ENCODE measurements around the gene KIF5B.
"Not testable (repeated sequence)": the region's sequence is repeated elsewhere in the genome, so short reads cannot be mapped to it uniquely, and the experiment has no call there.

KIF5B gene

DNA sequence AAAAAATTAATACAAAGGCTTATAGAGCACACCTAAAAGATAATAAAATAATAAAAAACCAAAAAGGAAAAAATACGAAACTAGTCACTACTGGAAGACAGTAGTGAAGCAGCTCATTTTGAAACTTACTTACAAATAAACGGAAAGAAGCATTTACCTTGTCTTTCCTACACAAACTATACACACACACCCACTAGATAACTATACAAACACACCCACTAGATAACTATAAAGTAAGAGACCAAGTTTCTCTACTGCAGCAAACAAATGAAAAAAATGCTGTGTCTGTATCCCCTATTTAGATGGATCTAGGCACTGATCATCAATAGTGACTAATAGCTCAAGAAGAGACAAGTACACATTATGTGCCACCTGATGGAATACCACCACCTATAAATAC is 49.2 kb downstream of the KIF5B start:
- DNase-seq (ENCODE audit: low read depth), result no peak

- DNase-seq (ENCODE audit: low read depth), result peak; percentile 33
These were observed 51.2 kb downstream of the KIF5B start for GRCh38 chr10:32005050-32005449.

GRCh38 chr10:32004161-32004591 is 52.0 kb downstream of the KIF5B start:
- no peak for DNase-seq (ENCODE audit: low read depth)

- no peak for DNase-seq (ENCODE audit: low read depth)
These were observed 53.7 kb downstream of the KIF5B start for GRCh38 chr10:32002531-32002930.

DNA sequence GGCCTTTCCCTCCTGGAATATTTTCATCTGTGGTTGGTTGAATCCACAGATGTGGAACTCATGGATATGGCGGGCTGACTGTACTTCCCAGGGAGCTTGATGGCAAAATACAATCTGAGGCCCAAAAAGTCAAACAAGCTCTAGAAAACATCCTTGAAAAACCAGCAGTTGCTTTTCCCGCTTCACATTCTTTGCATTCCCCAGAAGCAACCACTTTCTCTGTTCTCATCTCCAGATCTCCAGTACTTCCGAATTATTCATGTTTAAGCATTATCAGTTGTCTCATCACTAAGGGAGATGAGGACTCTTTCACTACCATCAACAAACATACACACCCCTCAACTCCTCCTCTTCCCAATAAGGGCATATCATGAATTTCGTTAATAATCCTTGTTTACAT is 55.3 kb downstream of the KIF5B start:
- DNase-seq (ENCODE audit: low read depth), result no peak

DNA sequence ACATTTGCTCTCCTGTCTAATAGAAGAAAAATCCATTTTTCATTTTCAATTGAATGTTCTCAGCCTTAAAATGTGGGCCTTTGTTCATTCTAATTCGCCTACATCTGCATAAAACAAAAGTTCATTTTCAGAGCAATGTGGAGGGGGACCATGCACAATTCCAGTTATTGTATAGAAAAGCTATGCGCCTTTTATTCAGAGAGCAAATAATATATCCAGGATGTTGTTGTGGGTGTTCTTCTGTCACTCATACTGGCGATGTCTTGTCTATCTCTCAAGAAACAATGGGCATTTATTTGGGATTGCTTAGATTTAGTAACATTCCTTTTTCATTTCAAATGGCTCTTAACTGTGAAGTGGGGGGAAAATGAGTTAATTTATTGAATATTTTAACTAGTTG is 56.4 kb downstream of the KIF5B start:
- no peak for DNase-seq (ENCODE audit: low read depth)

DNA sequence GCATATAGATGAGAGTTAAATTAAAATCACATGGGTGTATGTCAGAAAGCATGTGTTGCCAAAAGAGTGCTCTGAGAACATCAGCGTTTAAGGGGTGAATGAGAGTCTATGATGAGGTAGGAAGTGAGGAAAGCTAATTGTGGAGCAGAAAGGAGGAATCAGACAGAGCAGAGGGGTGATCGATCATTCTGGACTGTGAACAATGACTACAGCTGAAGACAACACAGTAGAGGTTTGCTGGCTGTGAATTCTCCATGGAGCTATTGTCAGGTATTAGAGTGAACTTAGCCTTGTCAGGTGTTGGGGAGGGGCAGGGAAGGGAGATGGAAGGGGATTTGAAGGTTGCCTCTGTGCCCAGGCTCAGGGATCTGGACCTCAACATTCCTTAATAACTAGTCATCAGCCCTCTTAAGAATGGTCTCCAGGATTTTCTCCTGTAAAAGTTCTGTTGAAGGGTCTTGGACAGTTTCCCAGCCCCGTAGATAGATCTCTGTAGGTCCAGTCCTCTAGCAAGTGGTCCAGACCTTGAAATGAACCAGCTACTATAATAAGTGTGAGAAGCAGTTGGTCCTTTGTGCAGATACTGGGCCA is 57.1 kb downstream of the KIF5B start:
- DNase-seq (ENCODE audit: low read depth), result no peak

DNA sequence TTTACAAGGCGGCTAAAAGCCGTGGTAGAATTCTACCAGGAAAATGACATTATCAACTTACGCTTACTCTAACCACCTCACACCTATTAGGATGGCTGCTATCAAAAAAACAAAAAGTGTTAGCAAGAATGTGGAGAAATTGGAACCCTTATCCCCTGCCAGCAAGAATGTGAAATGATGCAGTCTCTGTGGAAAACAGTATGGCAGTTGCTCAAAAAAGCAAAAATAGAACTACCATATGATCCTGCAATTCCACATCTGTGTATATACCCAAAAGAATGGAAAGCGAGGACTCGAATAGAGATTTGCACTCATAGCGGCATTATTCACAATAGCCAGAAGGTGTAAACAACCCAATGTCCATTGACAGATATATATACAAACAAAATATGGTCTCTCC is 61.3 kb downstream of the KIF5B start:
- DNase-seq (ENCODE audit: low read depth), result no peak

GRCh38 chr10:31990937-31991336 is 65.3 kb downstream of the KIF5B start:
- no peak for DNase-seq (ENCODE audit: low read depth)

DNA sequence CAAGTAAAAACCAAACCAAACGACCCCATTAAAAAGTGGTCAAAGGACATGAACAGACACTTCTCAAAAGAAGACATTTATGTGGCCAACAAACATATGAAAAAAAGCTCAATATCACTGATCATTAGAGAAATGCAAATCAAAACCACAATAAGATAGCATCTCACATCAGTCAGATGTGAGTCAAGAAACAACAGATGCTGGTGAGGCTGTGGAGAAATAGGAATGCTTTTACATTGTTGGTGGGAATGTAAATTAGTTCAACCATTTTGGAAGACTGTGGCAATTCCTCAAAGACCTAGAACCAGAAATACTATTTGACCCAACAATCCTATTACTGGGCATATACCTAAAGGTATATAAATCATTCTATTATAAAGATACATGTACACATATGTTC is 68.4 kb downstream of the KIF5B start:
- not testable (repeated sequence) for DNase-seq (ENCODE audit: low read depth)

DNA sequence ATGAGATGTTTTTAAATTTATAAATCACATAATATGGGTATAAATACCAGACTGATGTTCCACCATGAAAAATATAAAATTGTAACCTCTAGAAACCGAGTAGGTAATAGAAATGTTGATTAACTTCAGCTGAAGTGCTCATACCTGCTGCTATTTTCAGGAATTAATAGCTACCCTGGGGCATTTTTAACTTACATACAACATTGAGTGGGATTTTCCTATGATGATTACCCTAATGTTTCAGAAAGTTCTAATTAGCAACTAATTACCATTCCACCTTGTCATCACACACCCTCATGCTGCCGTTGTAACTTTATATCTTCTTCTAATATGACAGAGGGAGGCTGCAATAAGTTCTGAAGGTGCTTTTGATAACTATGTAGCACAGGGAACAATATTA is 74.1 kb downstream of the KIF5B start:
- DNase-seq (ENCODE audit: low read depth), result no peak

DNA sequence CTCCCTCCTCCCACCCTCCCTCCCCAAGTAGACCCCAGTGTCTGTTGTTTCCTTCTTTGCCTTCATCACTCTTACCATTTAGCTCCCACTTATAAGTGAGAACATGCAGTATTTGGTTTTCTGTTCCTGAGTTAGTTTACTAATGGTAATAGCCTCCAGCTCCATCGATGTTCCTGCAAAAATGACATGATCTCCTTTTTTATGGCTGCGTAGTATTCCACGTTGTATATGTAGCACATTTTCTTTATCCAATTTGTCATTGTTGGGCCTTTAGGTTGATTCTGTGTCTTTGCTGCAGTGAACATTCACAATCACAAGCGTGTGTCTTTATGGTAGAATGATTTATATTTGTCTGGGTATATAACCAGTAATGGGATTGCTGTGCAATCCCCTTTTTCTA is 75.8 kb downstream of the KIF5B start:
- no peak for DNase-seq (ENCODE audit: low read depth)

GRCh38 chr10:31979071-31979470 is 77.2 kb downstream of the KIF5B start:
- DNase-seq (ENCODE audit: low read depth), result not testable (repeated sequence)

GRCh38 chr10:31978156-31978483 is 78.1 kb downstream of the KIF5B start:
- DNase-seq (ENCODE audit: low read depth), result no peak

DNA sequence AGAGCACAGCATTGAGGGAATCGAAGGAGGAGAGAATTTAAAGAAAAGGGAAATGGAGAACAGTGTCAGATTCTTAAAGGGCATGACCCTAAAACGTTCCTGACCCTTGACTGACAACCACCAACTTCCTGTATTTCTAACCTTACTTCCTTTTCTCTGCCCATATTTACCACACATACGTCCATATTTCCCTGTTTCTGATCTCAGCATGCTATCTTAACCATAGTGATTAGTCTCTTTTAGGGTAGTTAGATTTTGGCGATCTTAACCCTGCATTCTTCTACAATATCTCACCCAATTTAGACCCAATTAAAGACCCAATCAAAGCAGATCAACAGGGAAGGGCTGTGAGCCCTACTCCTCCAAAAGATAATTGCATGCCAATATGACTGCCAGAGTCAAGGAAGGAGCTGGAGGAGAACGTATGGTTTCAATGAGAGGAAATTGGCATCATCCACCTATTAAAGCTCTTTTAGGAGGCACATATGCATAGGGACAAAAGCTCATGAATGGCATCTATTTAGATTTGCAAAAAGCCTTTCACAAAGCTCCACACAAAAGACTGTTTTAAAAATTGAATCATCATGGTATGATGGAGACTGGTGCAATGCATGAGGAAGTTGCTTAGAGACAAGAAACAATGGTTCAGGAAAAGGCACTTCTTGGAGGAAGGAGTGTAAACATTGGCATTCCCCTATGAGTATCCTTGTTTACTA is 78.6 kb downstream of the KIF5B start:
- DNase-seq (ENCODE audit: low read depth), result peak; percentile 21

- no peak for DNase-seq (ENCODE audit: low read depth)
These were observed 81.0 kb downstream of the KIF5B start for GRCh38 chr10:31975157-31975765.

DNA sequence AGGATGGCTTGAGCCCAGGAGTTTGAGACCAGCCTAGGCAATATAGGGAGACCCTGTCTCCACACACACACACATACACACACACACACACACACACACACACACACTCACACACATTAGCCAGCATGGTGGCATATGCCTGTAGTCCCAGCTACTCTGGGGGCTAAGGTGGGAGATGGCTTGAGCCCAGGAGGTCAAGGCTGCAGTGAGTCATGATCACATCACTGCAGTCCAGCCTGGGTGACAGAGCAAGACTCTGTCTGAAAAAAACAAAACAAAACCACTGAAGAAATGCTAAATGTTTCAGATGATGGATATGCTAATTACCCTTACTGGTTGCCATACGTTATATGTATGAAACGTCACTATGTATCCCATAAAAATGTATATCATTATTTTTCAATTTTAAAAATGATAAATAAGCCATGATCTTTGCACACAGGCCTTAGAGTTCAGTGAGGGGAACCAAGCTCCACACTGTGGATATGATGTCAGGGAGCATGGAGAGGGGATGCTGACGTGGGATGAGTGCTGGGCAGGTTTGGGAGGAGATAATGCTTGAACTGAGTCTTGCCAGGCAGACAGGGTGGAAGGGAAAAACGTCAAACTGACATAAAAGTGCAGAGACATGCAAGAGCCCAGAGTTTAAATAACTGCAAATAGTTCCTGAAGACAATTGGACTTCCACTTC is 81.6 kb downstream of the KIF5B start:
- no peak for DNase-seq (ENCODE audit: low read depth)

- DNase-seq (ENCODE audit: low read depth), result no peak
These were observed 83.6 kb downstream of the KIF5B start for GRCh38 chr10:31972519-31973041.

GRCh38 chr10:31969847-31970246 is 86.4 kb downstream of the KIF5B start:
- DNase-seq (ENCODE audit: low read depth), result not testable (repeated sequence)

DNA sequence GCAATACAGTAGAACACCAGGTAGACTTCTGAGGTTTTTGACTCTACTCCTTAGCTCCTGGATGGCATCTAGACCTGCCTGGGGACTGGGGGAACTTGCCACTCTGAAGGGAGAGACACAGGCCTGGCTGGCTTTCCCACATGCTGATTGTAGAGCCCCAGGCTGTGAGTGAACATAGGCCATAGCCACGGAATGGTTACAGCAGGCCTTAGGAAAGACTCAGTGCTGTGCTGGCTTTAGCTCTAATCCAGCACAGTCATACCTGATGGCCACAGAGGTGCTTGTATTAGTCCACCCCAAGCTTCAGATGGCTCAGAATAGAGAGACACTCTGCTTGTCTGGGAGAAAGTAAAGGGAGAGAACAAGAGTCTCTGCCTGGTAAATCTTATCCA is 92.6 kb downstream of the KIF5B start:
- no peak for DNase-seq (ENCODE audit: low read depth)

GRCh38 chr10:31962826-31963588 is 93.2 kb downstream of the KIF5B start:
- DNase-seq (ENCODE audit: low read depth), result no peak
